GM18951 (cell line): Measurements from ENCODE around the gene SBK2.
A peak's percentile ranks its signal among the peaks of the same experiment; 100 is the strongest.
"Not testable (repeated sequence)": the region's sequence is repeated elsewhere in the genome, so short reads cannot be mapped to it uniquely, and the experiment has no call there.

Experiments used
- POLR2A ChIP-seq: IDR thresholded peaks from 4 replicates; pipeline ENCODE4 v1.6.1; 2011; ENCODE audit warnings: mild to moderate bottlenecking; ENCODE audit not compliant: insufficient read length, insufficient read depth; ENCODE audit errors: extremely low read depth
- in situ Hi-C: fragments of 300-500 bp; cut with MboI; formaldehyde crosslinking; loops from one replicate; pipeline ENCODE4 v1.12.0; 2022; ENCODE audit warnings: low sequenced_read_pairs, mixed read lengths, inconsistent platforms; ENCODE audit not compliant: unreplicated experiment

Gene SBK2

GRCh38 chr19:55519451-55520311 lies 17.3 kb downstream of the SBK2 start:
- no peak for TF ChIP-seq POLR2A
- in situ Hi-C loops = no loop called here

GRCh38 chr19:55516878-55517620 lies 19.9 kb downstream of the SBK2 start:
- peak; percentile 49 for TF ChIP-seq POLR2A
- in situ Hi-C loops = no loop called here

GRCh38 chr19:55508120-55508519 lies 28.8 kb downstream of the SBK2 start:
- no peak for TF ChIP-seq POLR2A
- in situ Hi-C loops = no loop called here

GRCh38 chr19:55504981-55505380 lies 32.0 kb downstream of the SBK2 start:
- no peak for TF ChIP-seq POLR2A
- in situ Hi-C loops = loop anchor here (5.0 kb wide), 1 partner anchor 127 kb away; no protein-coding TSS in a partner anchor

- no peak for TF ChIP-seq POLR2A
- in situ Hi-C loops = loop anchor here (5.0 kb wide), 1 partner anchor 128 kb away; no protein-coding TSS in a partner anchor
These were observed 32.7 kb downstream of the SBK2 start for GRCh38 chr19:55504252-55504603.

GRCh38 chr19:55503502-55504251 lies 33.3 kb downstream of the SBK2 start:
- in situ Hi-C loops = loop anchor here (5.0 kb wide), 1 partner anchor 129 kb away; no protein-coding TSS in a partner anchor

GRCh38 chr19:55503157-55503501 lies 33.8 kb downstream of the SBK2 start:
- TF ChIP-seq POLR2A = no peak
- in situ Hi-C loops = loop anchor here (5.0 kb wide), 1 partner anchor 129 kb away; no protein-coding TSS in a partner anchor

More at GRCh38 chr19:55503502-55504251, 33.3 kb downstream of the SBK2 start:
- no peak for TF ChIP-seq POLR2A

- no peak for TF ChIP-seq POLR2A
- in situ Hi-C loops = loop anchor here (5.0 kb wide), 1 partner anchor 130 kb away; no protein-coding TSS in a partner anchor
These were observed 34.6 kb downstream of the SBK2 start for GRCh38 chr19:55502197-55502952.

- no peak for TF ChIP-seq POLR2A
- in situ Hi-C loops = loop anchor here (5.0 kb wide), 1 partner anchor 132 kb away; no protein-coding TSS in a partner anchor
These were observed 36.5 kb downstream of the SBK2 start for GRCh38 chr19:55500368-55500952.

- TF ChIP-seq POLR2A = no peak
- in situ Hi-C loops = no loop called here
These were observed 38.6 kb downstream of the SBK2 start for GRCh38 chr19:55498246-55498840.

GRCh38 chr19:55497763-55498162 lies 39.2 kb downstream of the SBK2 start:
- no peak for TF ChIP-seq POLR2A
- in situ Hi-C loops = no loop called here

- in situ Hi-C loops = not testable (repeated sequence)
These were observed 40.1 kb downstream of the SBK2 start for GRCh38 chr19:55496820-55497219.
